WTC11 (cell line): Measurements from ENCODE around the gene APOA1. TPM values are rescaled to one million over a fixed set of nuclear protein-coding genes. Genes with fewer than 3 reads are reported as not detected.

Source experiments
- ATAC-seq: fragments of 200-7000 bp; cut with Tn5 transposase; 2 replicates; pipeline ENCODE4 v1.10.0; 2021; ENCODE audit warnings: mild to moderate bottlenecking, moderate library complexity
- CTCF ChIA-PET: fragments of 300-600 bp; sonication (Branson Sonifier 250); formaldehyde crosslinking; loops from one replicate; lab custom pipeline; 2021; ENCODE audit warnings: antibody characterized with exemption; lab: Charles Lee
- POLR2A ChIA-PET: fragments of 350-600 bp; sonication (Branson Sonifier 250); formaldehyde crosslinking; loops from one replicate; lab custom pipeline; 2021; ENCODE audit warnings: antibody characterized with exemption; lab: Charles Lee
- DNase-seq: peaks from one replicate; pipeline ENCODE4 v3.0.0; 2021; ENCODE audit warnings: low spot score
- H3K27ac Mint-ChIP-seq: 2 replicates; pipeline ENCODE4 v1.8.0; 2021; ENCODE audit warnings: mixed read lengths
- H3K27me3 Mint-ChIP-seq: 2 replicates; pipeline ENCODE4 v1.8.0; 2021; ENCODE audit warnings: low read depth, mild to moderate bottlenecking, moderate library complexity, mixed read lengths
- H3K36me3 Mint-ChIP-seq: 2 replicates; pipeline ENCODE4 v1.8.0; 2021; ENCODE audit warnings: mixed read lengths
- H3K4me1 Mint-ChIP-seq: 2 replicates; pipeline ENCODE4 v1.8.0; 2022; ENCODE audit warnings: mixed read lengths
- H3K4me3 Mint-ChIP-seq: 2 replicates; pipeline ENCODE4 v1.8.0; 2021; ENCODE audit warnings: mild to moderate bottlenecking, moderate library complexity, mixed read lengths
- H3K9me3 Mint-ChIP-seq: 2 replicates; pipeline ENCODE4 v1.8.0; 2021; ENCODE audit warnings: mixed read lengths
- ATF2 ChIP-seq: sonication (generic); formaldehyde crosslinking; IDR thresholded peaks from 2 replicates; pipeline ENCODE4 v1.8.1; 2022; ENCODE audit warnings: low read depth, missing genetic modification reagents, borderline replicate concordance
- CDX4 ChIP-seq: fragments of 250-450 bp; sonication (Bioruptor Pico); IDR thresholded peaks from 2 replicates; pipeline ENCODE4 v1.9.0; 2021; ENCODE audit warnings: moderate library complexity, mild to moderate bottlenecking, inconsistent platforms, borderline replicate concordance
- ELF4 ChIP-seq: sonication (generic); formaldehyde crosslinking; IDR thresholded peaks from 2 replicates; pipeline ENCODE4 v1.8.1; 2022; ENCODE audit warnings: low read depth, mild to moderate bottlenecking, moderate library complexity, missing genetic modification reagents
- ESRRA ChIP-seq: sonication (generic); formaldehyde crosslinking; IDR thresholded peaks from 2 replicates; pipeline ENCODE4 v1.8.1; 2022; ENCODE audit warnings: mild to moderate bottlenecking, missing genetic modification reagents, borderline replicate concordance
- FOXK1 ChIP-seq: sonication (generic); formaldehyde crosslinking; IDR thresholded peaks from 2 replicates; pipeline ENCODE4 v1.8.0; 2022; ENCODE audit warnings: mild to moderate bottlenecking, moderate library complexity, missing genetic modification reagents
- NR1H2 ChIP-seq: sonication (generic); formaldehyde crosslinking; IDR thresholded peaks from 2 replicates; pipeline ENCODE4 v1.9.0; 2021; ENCODE audit warnings: mild to moderate bottlenecking, moderate library complexity, missing genetic modification reagents
- RELA ChIP-seq: sonication (generic); formaldehyde crosslinking; IDR thresholded peaks from 2 replicates; pipeline ENCODE4 v1.8.1; 2022; ENCODE audit warnings: missing genetic modification reagents, mild to moderate bottlenecking, borderline replicate concordance
- SMAD3 ChIP-seq: sonication (generic); formaldehyde crosslinking; IDR thresholded peaks from 2 replicates; pipeline ENCODE4 v1.8.0; 2022; ENCODE audit warnings: missing genetic modification reagents, mild to moderate bottlenecking, borderline replicate concordance
- SMAD4 ChIP-seq: sonication (generic); formaldehyde crosslinking; IDR thresholded peaks from 2 replicates; pipeline ENCODE4 v1.8.0; 2022; ENCODE audit warnings: mild to moderate bottlenecking, missing genetic modification reagents
- TEAD4 ChIP-seq: sonication (generic); formaldehyde crosslinking; IDR thresholded peaks from 2 replicates; pipeline ENCODE4 v1.8.0; 2022; ENCODE audit warnings: mild to moderate bottlenecking, missing genetic modification reagents
- USF1 ChIP-seq: sonication (generic); formaldehyde crosslinking; IDR thresholded peaks from 2 replicates; pipeline ENCODE4 v1.8.0; 2022; ENCODE audit warnings: mild to moderate bottlenecking, missing genetic modification reagents
- ZNF121 ChIP-seq: sonication (generic); formaldehyde crosslinking; IDR thresholded peaks from 2 replicates; pipeline ENCODE4 v1.8.0; 2023; ENCODE audit warnings: missing genetic modification reagents
- ZNF317 ChIP-seq: sonication (generic); formaldehyde crosslinking; IDR thresholded peaks from 2 replicates; pipeline ENCODE4 v1.8.1; 2023; ENCODE audit warnings: low read depth, mild to moderate bottlenecking, moderate library complexity, missing genetic modification reagents, borderline replicate concordance
- total RNA-seq: library from RNA; stranded (reverse); gene quantifications from 3 replicates; pipeline ENCODE4 v1.2.3, GENCODE V29; 2021
- TF ChIP-seq, protein P1 (sequence below): sonication (generic); formaldehyde crosslinking; conservative IDR thresholded peaks from 2 replicates; pipeline ENCODE4 v1.8.1; 2023; ENCODE audit warnings: mild to moderate bottlenecking, low read depth, missing genetic modification reagents, moderate library complexity
- TF ChIP-seq, protein P2 (sequence below): sonication (generic); formaldehyde crosslinking; conservative IDR thresholded peaks from 2 replicates; pipeline ENCODE4 v1.8.1; 2022; ENCODE audit warnings: mild to moderate bottlenecking, missing genetic modification reagents

APOA1 gene
- total RNA-seq, 1 experiment from 2014 or later, result 2.1 TPM

DNA sequence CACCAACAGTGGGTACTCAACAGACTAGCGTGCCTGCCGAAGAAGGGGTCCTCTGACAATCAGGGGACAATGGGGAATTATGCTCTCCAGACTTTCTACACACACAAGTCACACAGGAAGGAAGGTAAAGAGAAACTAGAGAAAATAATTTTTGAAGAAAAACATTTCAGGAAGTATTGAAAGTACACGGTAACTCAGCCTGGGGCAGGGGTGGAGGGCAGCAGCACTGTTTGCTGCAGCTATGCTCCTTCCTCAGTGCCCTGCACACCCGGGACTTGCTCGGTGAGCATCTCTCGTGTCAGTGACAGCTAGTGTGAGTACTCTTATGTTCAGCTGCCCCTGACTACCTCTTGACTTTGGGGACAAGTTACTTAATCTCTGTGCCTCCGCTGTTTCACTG is 18.0 kb upstream of the APOA1 start:
- Mint-ChIP-seq H3K27ac (no peak overlapping the region), H3K27me3 (no peaks in the 10 kb centered on the region; the same call in 1 of the 2 replicates), H3K4me1 (no peaks in the 10 kb centered on the region), H3K4me3 (no peak overlapping the region), H3K9me3 (no peaks in the 10 kb centered on the region), H3K36me3 (peaks cover 28% of the 10 kb centered on the region)
- ATAC-seq (no peak), DNase-seq (no peak)
- ChIA-PET POLR2A (no interaction called here), CTCF (interaction anchor here (1.0 to 2.5 kb wide), 3 partner anchors 20 to 123 kb away, joined by 4 to 10 read pairs (median 8); partner anchors contain the start of gene APOA5)
- no peak for TF ChIP-seq USF1 (CRISPR knock-in tag)
- no peak for TF ChIP-seq ZNF317 (CRISPR knock-in tag)
- TF ChIP-seq FOXK1 (CRISPR knock-in tag), result no peak

DNA sequence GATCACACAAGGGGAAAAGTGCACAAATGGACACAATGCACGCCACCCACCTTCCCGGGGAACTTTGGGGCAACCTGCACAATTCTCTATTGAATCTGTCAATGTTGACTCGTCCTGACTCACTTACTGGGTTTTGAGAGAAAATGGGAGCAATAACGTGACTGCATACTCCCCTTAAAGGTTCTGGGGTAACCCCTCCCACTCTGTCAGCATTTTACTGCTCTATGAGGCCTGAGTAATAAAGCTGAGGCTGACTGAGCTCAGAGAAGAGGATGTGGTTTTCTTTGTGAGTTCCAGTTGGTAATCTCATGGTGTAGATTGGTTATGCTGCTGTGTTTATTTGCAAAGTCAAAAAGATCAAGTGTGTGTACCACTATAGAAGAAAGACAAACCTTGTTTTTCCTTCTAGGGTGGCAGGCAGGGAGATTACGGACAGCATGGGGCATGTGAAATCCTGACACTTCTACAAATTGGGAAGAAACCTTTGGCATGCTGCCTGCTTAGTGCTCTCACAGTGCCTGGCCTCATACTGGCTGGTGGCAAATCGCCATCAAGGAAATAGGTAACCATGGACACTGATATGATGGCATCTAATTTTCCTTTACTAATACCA is 16.1 kb upstream of the APOA1 start:
- no peaks in the 10 kb centered on the region for H3K9me3 Mint-ChIP-seq
- ATAC-seq, result no peak
- no peaks in the 10 kb centered on the region for H3K4me1 Mint-ChIP-seq
- peaks cover 21% of the 10 kb centered on the region for H3K36me3 Mint-ChIP-seq
- no peaks in the 10 kb centered on the region; the same call in 1 of the 2 replicates for H3K27me3 Mint-ChIP-seq
- H3K27ac Mint-ChIP-seq, result no peak overlapping the region
- ChIA-PET CTCF (interaction anchor here (1.3 to 2.5 kb wide), 2 partner anchors 62 to 63 kb away, joined by 4 to 10 read pairs; partner anchors contain the start of gene APOA5), POLR2A (no interaction called here)
- TF ChIP-seq USF1 (CRISPR knock-in tag) (no peak), SMAD4 (CRISPR knock-in tag) (no peak), SMAD3 (CRISPR knock-in tag) (no peak), TEAD4 (CRISPR knock-in tag) (no peak), CDX4 (no peak), ESRRA (no peak), ZNF121 (CRISPR knock-in tag) (no peak), ATF2 (CRISPR knock-in tag) (no peak), ELF4 (CRISPR knock-in tag) (no peak), RELA (no peak), NR1H2 (no peak)
- TF ChIP-seq, protein P1, sequence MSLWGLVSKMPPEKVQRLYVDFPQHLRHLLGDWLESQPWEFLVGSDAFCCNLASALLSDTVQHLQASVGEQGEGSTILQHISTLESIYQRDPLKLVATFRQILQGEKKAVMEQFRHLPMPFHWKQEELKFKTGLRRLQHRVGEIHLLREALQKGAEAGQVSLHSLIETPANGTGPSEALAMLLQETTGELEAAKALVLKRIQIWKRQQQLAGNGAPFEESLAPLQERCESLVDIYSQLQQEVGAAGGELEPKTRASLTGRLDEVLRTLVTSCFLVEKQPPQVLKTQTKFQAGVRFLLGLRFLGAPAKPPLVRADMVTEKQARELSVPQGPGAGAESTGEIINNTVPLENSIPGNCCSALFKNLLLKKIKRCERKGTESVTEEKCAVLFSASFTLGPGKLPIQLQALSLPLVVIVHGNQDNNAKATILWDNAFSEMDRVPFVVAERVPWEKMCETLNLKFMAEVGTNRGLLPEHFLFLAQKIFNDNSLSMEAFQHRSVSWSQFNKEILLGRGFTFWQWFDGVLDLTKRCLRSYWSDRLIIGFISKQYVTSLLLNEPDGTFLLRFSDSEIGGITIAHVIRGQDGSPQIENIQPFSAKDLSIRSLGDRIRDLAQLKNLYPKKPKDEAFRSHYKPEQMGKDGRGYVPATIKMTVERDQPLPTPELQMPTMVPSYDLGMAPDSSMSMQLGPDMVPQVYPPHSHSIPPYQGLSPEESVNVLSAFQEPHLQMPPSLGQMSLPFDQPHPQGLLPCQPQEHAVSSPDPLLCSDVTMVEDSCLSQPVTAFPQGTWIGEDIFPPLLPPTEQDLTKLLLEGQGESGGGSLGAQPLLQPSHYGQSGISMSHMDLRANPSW (CRISPR knock-in tag), result no peak
- TF ChIP-seq, protein P2, sequence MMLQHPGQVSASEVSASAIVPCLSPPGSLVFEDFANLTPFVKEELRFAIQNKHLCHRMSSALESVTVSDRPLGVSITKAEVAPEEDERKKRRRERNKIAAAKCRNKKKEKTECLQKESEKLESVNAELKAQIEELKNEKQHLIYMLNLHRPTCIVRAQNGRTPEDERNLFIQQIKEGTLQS, result no peak
- H3K4me3 Mint-ChIP-seq, result no peak overlapping the region
- no peak for DNase-seq
